Smooth muscle cell (in vitro differentiated cells): Measurements from ENCODE around the gene PGD. TPM values are rescaled to one million over a fixed set of nuclear protein-coding genes. Genes with fewer than 3 reads are reported as not detected.
"Not testable (repeated sequence)": the region's sequence is repeated elsewhere in the genome, so short reads cannot be mapped to it uniquely, and the experiment has no call there.

Experiments used
- DNase-seq: peaks from one replicate; lab custom pipeline; 2025; ENCODE audit not compliant: unreplicated experiment; lab: John Stamatoyannopoulos, UW
- H2AFZ ChIP-seq: fragments of 200-600 bp; sonication (generic); 2 replicates; pipeline ENCODE4 v1.6.0; 2016; ENCODE audit warnings: antibody characterized with exemption, low read depth, mild to moderate bottlenecking
- H3F3A ChIP-seq: fragments of 200-600 bp; sonication (generic); 2 replicates; pipeline ENCODE4 v1.6.0; 2017; ENCODE audit warnings: antibody characterized with exemption, low read depth
- H3K27ac ChIP-seq: fragments of 200-600 bp; sonication (generic); 2 replicates; pipeline ENCODE4 v1.5.1; 2016; ENCODE audit warnings: low read depth, mild to moderate bottlenecking
- H3K27me3 ChIP-seq: fragments of 200-600 bp; sonication (generic); 2 replicates; pipeline ENCODE4 v1.6.1; 2016; ENCODE audit warnings: low read depth, mild to moderate bottlenecking
- H3K36me3 ChIP-seq: fragments of 200-600 bp; sonication (generic); 2 replicates; pipeline ENCODE4 v1.5.1; 2016; ENCODE audit warnings: low read depth
- H3K4me1 ChIP-seq: fragments of 200-600 bp; sonication (generic); 2 replicates; pipeline ENCODE4 v1.5.1; 2016; ENCODE audit warnings: low read depth
- H3K4me2 ChIP-seq: fragments of 200-600 bp; sonication (generic); 2 replicates; pipeline ENCODE4 v1.6.0; 2016; ENCODE audit warnings: mild to moderate bottlenecking
- H3K4me3 ChIP-seq: fragments of 200-600 bp; sonication (generic); 2 replicates; pipeline ENCODE4 v1.5.1; 2016; ENCODE audit warnings: mild to moderate bottlenecking
- H3K79me2 ChIP-seq: fragments of 200-600 bp; sonication (generic); 2 replicates; pipeline ENCODE4 v1.6.0; 2016; ENCODE audit warnings: low read depth, mild to moderate bottlenecking
- H3K9ac ChIP-seq: fragments of 200-600 bp; sonication (generic); 2 replicates; pipeline ENCODE4 v1.6.0; 2016; ENCODE audit warnings: low read depth
- H3K9me3 ChIP-seq: fragments of 200-600 bp; sonication (generic); replicated peaks from 2 replicates; pipeline ENCODE4 v1.5.1; 2016; ENCODE audit warnings: low read depth
- H4K20me1 ChIP-seq: fragments of 200-600 bp; sonication (generic); 2 replicates; pipeline ENCODE4 v1.6.0; 2016; ENCODE audit warnings: low read depth
- CTCF ChIP-seq: fragments of 200-600 bp; sonication (generic); IDR thresholded peaks from 2 replicates; pipeline ENCODE4 v1.5.1; 2017; ENCODE audit warnings: borderline replicate concordance, mild to moderate bottlenecking, antibody characterized with exemption; ENCODE audit not compliant: insufficient read depth, poor library complexity, severe bottlenecking
- WGBS: methylation state at CpG from one replicate; pipeline ENCODE4 v1.1.7; 2016; ENCODE audit warnings: low lambda C conversion rate; 5-methylcytosine and 5-hydroxymethylcytosine counted together
- polyA plus RNA-seq: library from polyadenylated mRNA; unstranded; fragments of >200 nt; fragmentation: Nextera tagmentation; extraction: Ambion mirVana; gene quantifications from 2 replicates; pipeline ENCODE4 v1.2.1, GENCODE V29; 2016
- total RNA-seq: library from RNA; depleted of rRNA; stranded (reverse); fragments of >200 nt; gene quantifications from 2 replicates; pipeline ENCODE4 v1.2.3, GENCODE V29; 2014

The PGD gene
- total and polyA plus RNA-seq, 2 experiments from 2014 or later, result 64.7 to 117 TPM

DNA sequence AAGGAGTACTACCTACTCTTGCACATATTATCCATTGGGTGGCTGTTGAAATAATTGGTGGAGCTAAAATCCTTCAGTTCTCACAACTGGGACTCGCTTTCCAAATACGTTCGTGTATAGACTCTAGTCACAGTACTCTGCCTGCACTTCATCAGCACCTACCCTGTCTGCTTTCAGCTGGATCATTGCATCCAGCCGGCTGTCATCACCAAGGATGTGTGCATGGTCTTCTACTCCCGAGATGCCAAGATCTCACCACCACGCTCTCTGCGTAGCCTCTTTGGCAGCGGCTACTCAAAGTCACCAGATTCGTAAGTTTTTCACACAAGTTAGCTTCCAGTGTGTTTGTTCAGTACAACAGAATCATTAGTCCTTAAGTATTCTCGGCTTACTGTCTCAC is 37.3 kb upstream of the PGD start:
- Histone ChIP-seq H3F3A (no peaks in the 10 kb centered on the region), H3K4me1 (no peaks in the 10 kb centered on the region), H3K36me3 (no peaks in the 10 kb centered on the region), H3K79me2 (no peaks in the 10 kb centered on the region), H3K9ac (no peak overlapping the region), H3K4me2 (no peak overlapping the region), H3K27ac (no peak overlapping the region), H4K20me1 (no peaks in the 10 kb centered on the region), H3K4me3 (no peak overlapping the region), H2AFZ (no peak overlapping the region), H3K27me3 (no peaks in the 10 kb centered on the region), H3K9me3 (no peaks in the 10 kb centered on the region)
- DNase-seq, result no peak
- WGBS, result 96% methylated on average over 10 of the region's 10 CpGs
- TF ChIP-seq CTCF, result no peak

DNA sequence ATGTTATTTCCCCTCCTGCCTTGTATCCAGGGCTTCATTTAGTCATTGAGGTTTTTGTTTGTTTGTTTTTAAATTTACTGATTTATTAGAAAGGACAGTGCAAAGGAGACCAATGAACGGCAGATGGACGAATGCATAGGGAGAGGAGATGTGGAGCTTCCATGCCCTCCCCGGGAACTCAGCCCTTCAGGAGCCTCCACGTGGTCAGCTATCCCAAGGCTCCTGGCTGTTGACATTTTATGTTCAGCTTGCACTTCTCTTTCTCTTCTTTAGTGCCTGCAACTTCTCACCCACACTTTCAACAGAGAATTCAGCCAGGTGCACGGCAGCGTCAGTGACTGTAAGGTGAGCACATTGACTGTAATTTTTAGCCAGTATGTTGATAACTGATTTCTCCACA is 30.7 kb upstream of the PGD start:
- no peaks in the 10 kb centered on the region for H3K36me3 ChIP-seq
- no peak overlapping the region for H3K9ac ChIP-seq
- H3K9me3 ChIP-seq, result no peaks in the 10 kb centered on the region
- H3K27ac ChIP-seq, result no peak overlapping the region
- H3K4me1 ChIP-seq, result no peaks in the 10 kb centered on the region
- no peaks in the 10 kb centered on the region for H3K27me3 ChIP-seq
- H4K20me1 ChIP-seq, result no peaks in the 10 kb centered on the region
- H3F3A ChIP-seq, result no peaks in the 10 kb centered on the region
- TF ChIP-seq CTCF, result no peak
- H3K4me3 ChIP-seq, result no peak overlapping the region
- no peak for DNase-seq
- H2AFZ ChIP-seq, result no peak overlapping the region
- no peak overlapping the region for H3K4me2 ChIP-seq
- H3K79me2 ChIP-seq, result no peaks in the 10 kb centered on the region
- 87% methylated on average over 6 of the region's 6 CpGs for WGBS

DNA sequence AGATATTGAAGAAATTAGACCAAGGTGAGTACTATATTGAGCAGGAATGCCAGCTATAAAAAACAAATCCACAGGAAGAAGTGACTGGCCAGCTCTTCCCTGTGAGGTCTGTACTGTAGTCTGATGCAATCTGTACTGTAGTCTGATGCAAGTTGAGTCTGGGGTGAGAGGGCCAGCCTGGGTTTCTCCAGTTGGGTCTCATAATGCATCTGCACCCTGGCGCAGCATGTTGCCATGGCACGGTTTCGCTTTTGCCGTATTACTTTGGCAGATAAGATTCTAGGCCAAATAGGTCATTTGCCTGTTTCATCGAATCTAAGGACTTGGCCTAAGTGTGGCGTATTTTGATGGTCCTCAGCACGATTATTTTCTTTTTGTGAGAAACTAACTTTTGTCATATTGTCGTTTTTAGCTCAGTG is 24.4 kb upstream of the PGD start:
- no peak overlapping the region for H2AFZ ChIP-seq
- no peaks in the 10 kb centered on the region for H3K4me1 ChIP-seq
- no peaks in the 10 kb centered on the region for H3K36me3 ChIP-seq
- DNase-seq, result no peak
- no peak overlapping the region for H3K4me2 ChIP-seq
- H4K20me1 ChIP-seq, result no peaks in the 10 kb centered on the region
- no peak overlapping the region for H3K9ac ChIP-seq
- no peaks in the 10 kb centered on the region for H3K27me3 ChIP-seq
- no peak for TF ChIP-seq CTCF
- H3F3A ChIP-seq, result peaks cover 11% of the 10 kb centered on the region
- H3K27ac ChIP-seq, result no peak overlapping the region
- 96% methylated on average over 8 of the region's 8 CpGs for WGBS
- no peaks in the 10 kb centered on the region for H3K79me2 ChIP-seq
- no peaks in the 10 kb centered on the region for H3K9me3 ChIP-seq
- H3K4me3 ChIP-seq, result no peak overlapping the region

GRCh38 chr1:10377365-10378029 is 21.4 kb upstream of the PGD start:
- not testable (repeated sequence) for H2AFZ ChIP-seq, H3K4me3 ChIP-seq, H3K79me2 ChIP-seq, H3K27me3 ChIP-seq, H3K4me1 ChIP-seq, H3K4me2 ChIP-seq, H3K9me3 ChIP-seq, H4K20me1 ChIP-seq, H3K9ac ChIP-seq, H3K36me3 ChIP-seq
- WGBS, result 60% methylated on average over 14 of the region's 14 CpGs
- Histone ChIP-seq H3K27ac (peak overlapping the region; percentile 68), H3F3A (peaks cover 11% of the 10 kb centered on the region)
- DNase-seq, result peak; percentile 11
- TF ChIP-seq CTCF, result peak; percentile 63
